ENCODE data around the gene BAIAP2L2. TPM values are rescaled to one million over a fixed set of nuclear protein-coding genes. Genes with fewer than 3 reads are reported as not detected.
"Not testable (repeated sequence)": the region's sequence is repeated elsewhere in the genome, so short reads cannot be mapped to it uniquely, and the experiment has no call there.

The BAIAP2L2 gene
- total RNA-seq, 1 donor from 2014 or later: 0.45 TPM

- DNase-seq (ENCODE audit: low read depth): no peak
Measured at GRCh38 chr22:38081941-38082828, 28.3 kb downstream of the BAIAP2L2 start.

GRCh38 chr22:38081636-38081940, 28.9 kb downstream of the BAIAP2L2 start:
- no peak for DNase-seq (ENCODE audit: low read depth)

- peak; percentile 47 for DNase-seq (ENCODE audit: low read depth)
Measured at GRCh38 chr22:38080850-38081635, 29.4 kb downstream of the BAIAP2L2 start.

GRCh38 chr22:38080474-38080849, 30.0 kb downstream of the BAIAP2L2 start:
- no peak for DNase-seq (ENCODE audit: low read depth)

GRCh38 chr22:38079804-38080203, 30.7 kb downstream of the BAIAP2L2 start:
- DNase-seq (ENCODE audit: low read depth): no peak

- DNase-seq (ENCODE audit: low read depth): not testable (repeated sequence)
Measured at GRCh38 chr22:38079208-38079607, 31.3 kb downstream of the BAIAP2L2 start.

- DNase-seq (ENCODE audit: low read depth): no peak
Measured at GRCh38 chr22:38078046-38078840, 32.2 kb downstream of the BAIAP2L2 start.

GRCh38 chr22:38077595-38077994, 32.9 kb downstream of the BAIAP2L2 start:
- DNase-seq (ENCODE audit: low read depth): no peak

GRCh38 chr22:38077096-38077495, 33.4 kb downstream of the BAIAP2L2 start:
- DNase-seq (ENCODE audit: low read depth): no peak

GRCh38 chr22:38075961-38076360, 34.5 kb downstream of the BAIAP2L2 start:
- DNase-seq (ENCODE audit: low read depth): no peak

- DNase-seq (ENCODE audit: low read depth): no peak
Measured at GRCh38 chr22:38075105-38075825, 35.2 kb downstream of the BAIAP2L2 start.

GRCh38 chr22:38074181-38075104, 36.0 kb downstream of the BAIAP2L2 start:
- peak; percentile 39 for DNase-seq (ENCODE audit: low read depth)

GRCh38 chr22:38073150-38074130, 37.0 kb downstream of the BAIAP2L2 start:
- no peak for DNase-seq (ENCODE audit: low read depth)

GRCh38 chr22:38072322-38073149, 37.9 kb downstream of the BAIAP2L2 start:
- DNase-seq (ENCODE audit: low read depth): no peak

GRCh38 chr22:38071421-38072321, 38.8 kb downstream of the BAIAP2L2 start:
- DNase-seq (ENCODE audit: low read depth): no peak

GRCh38 chr22:38070250-38070921, 40.1 kb downstream of the BAIAP2L2 start:
- DNase-seq (ENCODE audit: low read depth): peak; percentile 10
